ENCODE data around the gene CD300LG.
A peak's percentile ranks its signal among the peaks of the same experiment; 100 is the strongest.

Gene CD300LG

GRCh38 chr17:43905400-43905984 lies 58.5 kb downstream of the CD300LG start:
- Histone ChIP-seq H3K36me3 (replicated peaks) (no peaks in the 10 kb centered on the region), H3K4me3 (ENCODE audit: low read depth, low read length) (no peak overlapping the region), H3K27me3 (replicated peaks) (peaks cover 24% of the 10 kb centered on the region), H3K27ac (no peak overlapping the region)
- no peak for DNase-seq
- in situ Hi-C loops (cut with HindIII; ENCODE audit: low pct_ligation_motif_present, low sequenced_read_pairs) = no loop called here
- no peak for TF ChIP-seq CTCF (IDR thresholded peaks at IDR 0.05; ENCODE audit: low read depth, low read length, missing control alignments)

GRCh38 chr17:43905985-43906852 lies 59.2 kb downstream of the CD300LG start:
- H3K27me3 ChIP-seq (replicated peaks) = peaks cover 24% of the 10 kb centered on the region
- no peaks in the 10 kb centered on the region for H3K36me3 ChIP-seq (replicated peaks)
- in situ Hi-C loops (cut with HindIII; ENCODE audit: low pct_ligation_motif_present, low sequenced_read_pairs) = no loop called here
- no peak overlapping the region for H3K27ac ChIP-seq
- no peak for TF ChIP-seq CTCF (IDR thresholded peaks at IDR 0.05; ENCODE audit: low read depth, low read length, missing control alignments)
- peak overlapping the region; percentile 56 for H3K4me3 ChIP-seq (ENCODE audit: low read depth, low read length)
- DNase-seq = peak; percentile 16

- no peak for DNase-seq
- no peak for TF ChIP-seq CTCF (IDR thresholded peaks at IDR 0.05; ENCODE audit: low read depth, low read length, missing control alignments)
- Histone ChIP-seq H3K36me3 (replicated peaks) (no peaks in the 10 kb centered on the region), H3K4me3 (ENCODE audit: low read depth, low read length) (peak overlapping the region; percentile 56), H3K27ac (no peak overlapping the region), H3K27me3 (replicated peaks) (peaks cover 24% of the 10 kb centered on the region)
- in situ Hi-C loops (cut with HindIII; ENCODE audit: low pct_ligation_motif_present, low sequenced_read_pairs) = no loop called here
These were observed 60.0 kb downstream of the CD300LG start for GRCh38 chr17:43906951-43907424.

GRCh38 chr17:43907425-43907981 lies 60.5 kb downstream of the CD300LG start, which contains the start of gene MPP2:
Gene MPP2, minus strand, starts transcription at chr17:43907536. Its CDS starts 3,076 bp downstream, at chr17:43904460.
- in situ Hi-C loops (cut with HindIII; ENCODE audit: low pct_ligation_motif_present, low sequenced_read_pairs) = no loop called here
- Histone ChIP-seq H3K27me3 (replicated peaks) (peaks cover 24% of the 10 kb centered on the region), H3K4me3 (ENCODE audit: low read depth, low read length) (peak within 1 kb of the TSS; percentile 56), H3K27ac (no peak within 1 kb of the TSS), H3K36me3 (replicated peaks) (no peaks in the 10 kb centered on the region)
- TF ChIP-seq CTCF (IDR thresholded peaks at IDR 0.05; ENCODE audit: low read depth, low read length, missing control alignments) = peak; percentile 30
- DNase-seq = peak; percentile 35

- Histone ChIP-seq H3K27me3 (replicated peaks) (peaks cover 24% of the 10 kb centered on the region), H3K36me3 (replicated peaks) (no peaks in the 10 kb centered on the region), H3K27ac (no peak overlapping the region), H3K4me3 (ENCODE audit: low read depth, low read length) (peak overlapping the region; percentile 20)
- in situ Hi-C loops (cut with HindIII; ENCODE audit: low pct_ligation_motif_present, low sequenced_read_pairs) = no loop called here
- peak; percentile 51 for DNase-seq
- TF ChIP-seq CTCF (IDR thresholded peaks at IDR 0.05; ENCODE audit: low read depth, low read length, missing control alignments) = no peak
These were observed 61.2 kb downstream of the CD300LG start for GRCh38 chr17:43907998-43908721.
